OCI-LY1 (cell line): ENCODE data around the gene ELAVL4.

ENCODE experiments used
- H2AFZ ChIP-seq: fragments of 200-600 bp; sonication (generic), shearing (Covaris generic); 2 replicates; pipeline ENCODE4 v1.6.0; 2014; ENCODE audit warnings: antibody characterized with exemption, mild to moderate bottlenecking, low read length
- H3F3A ChIP-seq: fragments of 200-600 bp; sonication (generic), shearing (Covaris generic); 2 replicates; pipeline ENCODE4 v1.6.0; 2014; ENCODE audit warnings: mild to moderate bottlenecking, antibody characterized with exemption, low read length, moderate library complexity; ENCODE audit not compliant: insufficient read depth
- H3K27ac ChIP-seq: fragments of 200-600 bp; sonication (generic); 2 replicates; pipeline ENCODE4 v1.5.1; 2014; ENCODE audit warnings: low read length, mixed run types, mild to moderate bottlenecking, low read depth; ENCODE audit not compliant: poor library complexity, severe bottlenecking
- H3K27me3 ChIP-seq: fragments of 200-600 bp; sonication (generic); 2 replicates; pipeline ENCODE4 v1.6.0; 2014; ENCODE audit warnings: antibody characterized with exemption, mild to moderate bottlenecking, low read length, moderate library complexity; ENCODE audit not compliant: insufficient read depth
- H3K36me3 ChIP-seq: fragments of 200-600 bp; sonication (generic); 2 replicates; pipeline ENCODE4 v1.6.1; 2014; ENCODE audit warnings: mild to moderate bottlenecking, antibody characterized with exemption, low read length, moderate library complexity, mixed read lengths; ENCODE audit not compliant: insufficient read depth
- H3K4me1 ChIP-seq: fragments of 200-600 bp; sonication (generic); 2 replicates; pipeline ENCODE4 v1.5.1; 2014; ENCODE audit warnings: mild to moderate bottlenecking, low read length, moderate library complexity; ENCODE audit not compliant: insufficient read depth, severe bottlenecking
- H3K4me2 ChIP-seq: fragments of 200-600 bp; sonication (generic), shearing (Covaris generic); 2 replicates; pipeline ENCODE4 v1.6.1; 2014; ENCODE audit warnings: low read length
- H3K4me3 ChIP-seq: fragments of 200-600 bp; sonication (generic); 2 replicates; pipeline ENCODE4 v1.5.1; 2014; ENCODE audit warnings: low read length, low read depth, mild to moderate bottlenecking, mixed read lengths; ENCODE audit not compliant: poor library complexity, severe bottlenecking
- H3K79me2 ChIP-seq: fragments of 200-600 bp; shearing (Covaris generic); 2 replicates; pipeline ENCODE4 v1.6.1; 2016; ENCODE audit warnings: mixed run types, low read length, mixed read lengths; ENCODE audit not compliant: insufficient read depth
- H3K9ac ChIP-seq: fragments of 200-600 bp; sonication (generic), shearing (Covaris generic); 2 replicates; pipeline ENCODE4 v1.6.1; 2014; ENCODE audit warnings: mild to moderate bottlenecking, low read length, mixed read lengths
- H3K9me2 ChIP-seq: fragments of 200-600 bp; sonication (generic), shearing (Covaris generic); 2 replicates; pipeline ENCODE4 v1.6.1; 2014; ENCODE audit warnings: low read depth, mild to moderate bottlenecking, low read length, mixed read lengths
- H3K9me3 ChIP-seq: fragments of 200-600 bp; shearing (Covaris generic); 2 replicates; pipeline ENCODE4 v1.6.1; 2014; ENCODE audit warnings: low read length, mixed read lengths
- H4K20me1 ChIP-seq: fragments of 200-600 bp; sonication (generic), shearing (Covaris generic); 2 replicates; pipeline ENCODE4 v1.6.0; 2016; ENCODE audit warnings: mild to moderate bottlenecking, low read length; ENCODE audit not compliant: insufficient read depth
- CTCF ChIP-seq: fragments of 200-600 bp; sonication (generic), shearing (Covaris generic); IDR thresholded peaks from 2 replicates; pipeline ENCODE4 v1.5.1; 2017; ENCODE audit warnings: mild to moderate bottlenecking, antibody characterized with exemption, low read length, moderate library complexity, mixed read lengths
- EZH2 ChIP-seq: fragments of 200-600 bp; sonication (generic), shearing (Covaris generic); IDR thresholded peaks from 2 replicates; pipeline ENCODE4 v1.8.0; 2017; ENCODE audit warnings: borderline replicate concordance, mixed run types, mild to moderate bottlenecking, antibody characterized with exemption, low read length, moderate library complexity, mixed read lengths

ELAVL4 gene

GRCh38 chr1:50196081-50196480 lies 87.4 kb downstream of the ELAVL4 start:
- Histone ChIP-seq H3K79me2 (no peaks in the 10 kb centered on the region), H3K27ac (no peak overlapping the region), H3K4me1 (no peaks in the 10 kb centered on the region), H3K36me3 (no peaks in the 10 kb centered on the region), H3K4me3 (no peak overlapping the region), H2AFZ (no peak overlapping the region), H3K4me2 (no peak overlapping the region), H3K9ac (no peak overlapping the region), H3F3A (no peaks in the 10 kb centered on the region), H3K9me3 (no peaks in the 10 kb centered on the region), H4K20me1 (no peaks in the 10 kb centered on the region), H3K27me3 (no peaks in the 10 kb centered on the region), H3K9me2 (no peaks in the 10 kb centered on the region)
- TF ChIP-seq CTCF: no peak
- TF ChIP-seq EZH2: no peak

GRCh38 chr1:50197216-50197615 lies 88.5 kb downstream of the ELAVL4 start:
- no peaks in the 10 kb centered on the region for H3K4me1 ChIP-seq
- H3F3A ChIP-seq: no peaks in the 10 kb centered on the region
- no peaks in the 10 kb centered on the region for H3K27me3 ChIP-seq
- no peak overlapping the region for H2AFZ ChIP-seq
- no peaks in the 10 kb centered on the region for H3K9me2 ChIP-seq
- H3K79me2 ChIP-seq: no peaks in the 10 kb centered on the region
- TF ChIP-seq EZH2: no peak
- TF ChIP-seq CTCF: no peak
- H3K36me3 ChIP-seq: no peaks in the 10 kb centered on the region
- H3K4me2 ChIP-seq: no peak overlapping the region
- no peak overlapping the region for H3K27ac ChIP-seq
- no peaks in the 10 kb centered on the region for H3K9me3 ChIP-seq
- no peak overlapping the region for H3K9ac ChIP-seq
- H3K4me3 ChIP-seq: no peak overlapping the region
- H4K20me1 ChIP-seq: no peaks in the 10 kb centered on the region

DNA sequence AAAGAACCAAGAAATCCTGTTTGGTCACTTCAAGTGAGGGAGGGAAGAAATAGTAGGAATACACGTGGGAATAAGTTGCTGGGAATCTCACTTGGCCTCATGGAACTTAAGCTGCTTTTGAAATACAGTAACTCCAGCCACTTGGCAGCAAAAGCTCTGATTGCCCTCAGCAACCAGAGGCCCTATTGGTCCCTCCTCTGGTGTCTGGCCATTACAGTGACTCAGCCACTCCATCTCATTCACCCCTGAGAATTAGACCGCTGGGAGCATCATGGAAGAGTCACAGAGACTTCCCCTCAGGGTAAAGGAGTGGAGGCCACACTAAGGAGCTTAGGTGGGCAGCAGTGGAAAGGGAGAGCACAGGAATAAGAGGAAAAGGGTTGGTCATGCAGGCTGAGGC lies 99.6 kb downstream of the ELAVL4 start:
- Histone ChIP-seq H3K9ac (no peak overlapping the region), H4K20me1 (no peaks in the 10 kb centered on the region), H3K36me3 (no peaks in the 10 kb centered on the region), H3K79me2 (no peaks in the 10 kb centered on the region), H3K9me3 (no peaks in the 10 kb centered on the region), H3F3A (no peaks in the 10 kb centered on the region), H2AFZ (no peak overlapping the region), H3K4me3 (no peak overlapping the region), H3K4me2 (no peak overlapping the region), H3K27me3 (no peaks in the 10 kb centered on the region), H3K4me1 (no peaks in the 10 kb centered on the region), H3K9me2 (no peaks in the 10 kb centered on the region), H3K27ac (no peak overlapping the region)
- TF ChIP-seq CTCF: no peak
- no peak for TF ChIP-seq EZH2
